VCaP (cell line): ENCODE measurements around the gene ACOT8.
A peak's percentile ranks its signal among the peaks of the same experiment; 100 is the strongest.
"Not testable (repeated sequence)": the region's sequence is repeated elsewhere in the genome, so short reads cannot be mapped to it uniquely, and the experiment has no call there.

ENCODE experiments used
- H3K27ac ChIP-seq: fragments of 450-650 bp; 2 replicates; pipeline ENCODE4 v1.5.1; 2017
- CTCF ChIP-seq: fragments of 450-650 bp; conservative IDR thresholded peaks from 2 replicates; pipeline ENCODE4 v1.5.1; 2017; ENCODE audit warnings: mild to moderate bottlenecking, moderate library complexity

Gene ACOT8

GRCh38 chr20:45857114-45857881, at the start of gene ACOT8, which contains the start of gene ZSWIM3:
TSS of gene ACOT8 (minus strand) at chr20:45857392. CDS start at chr20:45857315, 77 bp downstream.
TSS of gene ZSWIM3 (plus strand) at chr20:45857614. CDS start at chr20:45857826, 212 bp downstream.
- no peak for TF ChIP-seq CTCF
- peak within 1 kb of the TSS; percentile 90 for H3K27ac ChIP-seq

GRCh38 chr20:45905505-45906079, 48.4 kb upstream of the ACOT8 start:
- no peak overlapping the region for H3K27ac ChIP-seq
- TF ChIP-seq CTCF = no peak

- H3K27ac ChIP-seq = no peak overlapping the region
- TF ChIP-seq CTCF = no peak
Observed at GRCh38 chr20:45904583-45905504, 47.7 kb upstream of the ACOT8 start.

GRCh38 chr20:45902199-45902701, 45.1 kb upstream of the ACOT8 start:
- no peak for TF ChIP-seq CTCF

GRCh38 chr20:45901332-45901731, 44.1 kb upstream of the ACOT8 start:
- H3K27ac ChIP-seq = not testable (repeated sequence)

More at GRCh38 chr20:45902199-45902701, 45.1 kb upstream of the ACOT8 start:
- no peak overlapping the region for H3K27ac ChIP-seq

GRCh38 chr20:45899046-45899835, 42.0 kb upstream of the ACOT8 start:
- H3K27ac ChIP-seq = no peak overlapping the region

More at GRCh38 chr20:45899046-45899835, 42.0 kb upstream of the ACOT8 start:
- no peak for TF ChIP-seq CTCF
